Muscle layer of colon (tissue), 2 donors: ENCODE measurements around the gene RNF121.

Source experiments
- H3K27ac ChIP-seq: one replicate; pipeline ENCODE4 v1.7.0; 2013; ENCODE audit warnings: low read depth, mild to moderate bottlenecking, low read length, moderate library complexity
- H3K27me3 ChIP-seq, 2 donors: one replicate each; pipeline ENCODE4 v1.7.0; 2013; ENCODE audit warnings: low read length in 2 of 2, mild to moderate bottlenecking in 2 of 2; ENCODE audit not compliant: insufficient read depth in 2 of 2, control insufficient read depth in 1 of 2
- H3K36me3 ChIP-seq: one replicate; pipeline ENCODE4 v1.7.0; 2013; ENCODE audit warnings: mild to moderate bottlenecking, low read length; ENCODE audit not compliant: insufficient read depth
- H3K4me1 ChIP-seq: one replicate; pipeline ENCODE4 v1.7.0; 2013; ENCODE audit warnings: mild to moderate bottlenecking, low read length; ENCODE audit not compliant: insufficient read depth
- H3K4me3 ChIP-seq, 2 donors: one replicate each; pipeline ENCODE4 v1.7.0; 2013; ENCODE audit warnings: low read length in 2 of 2, low read depth in 1 of 2, mild to moderate bottlenecking in 1 of 2, moderate library complexity in 1 of 2
- H3K9ac ChIP-seq: one replicate; pipeline ENCODE4 v1.7.0; 2013; ENCODE audit warnings: low read length
- H3K9me3 ChIP-seq: one replicate; pipeline ENCODE4 v1.7.0; 2013; ENCODE audit warnings: mild to moderate bottlenecking, low read length
- donor health status: abdominal sarcoma.
- donor health status: Adenocarcinoma of cecum.

The RNF121 gene

DNA sequence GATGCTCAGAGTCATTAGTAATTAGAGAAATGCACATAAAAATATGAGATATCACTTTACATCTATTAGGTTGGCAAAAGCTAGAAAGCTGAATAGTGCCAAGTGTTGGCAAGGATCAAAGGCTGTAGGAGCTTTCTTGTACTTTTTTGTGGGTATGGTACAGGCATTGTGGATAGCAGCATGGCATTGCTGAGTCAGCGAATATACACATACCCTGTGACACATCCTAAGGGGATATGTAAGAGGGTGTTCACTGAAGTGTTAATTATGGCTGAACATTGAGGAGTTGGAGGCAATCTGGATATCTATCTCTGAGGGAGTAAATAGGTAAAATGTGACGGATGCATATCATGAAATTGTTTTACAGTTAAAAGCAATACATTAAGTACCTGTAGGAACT lies 42.8 kb downstream of the RNF121 start:
- no peaks in the 10 kb centered on the region for H3K27me3 ChIP-seq

DNA sequence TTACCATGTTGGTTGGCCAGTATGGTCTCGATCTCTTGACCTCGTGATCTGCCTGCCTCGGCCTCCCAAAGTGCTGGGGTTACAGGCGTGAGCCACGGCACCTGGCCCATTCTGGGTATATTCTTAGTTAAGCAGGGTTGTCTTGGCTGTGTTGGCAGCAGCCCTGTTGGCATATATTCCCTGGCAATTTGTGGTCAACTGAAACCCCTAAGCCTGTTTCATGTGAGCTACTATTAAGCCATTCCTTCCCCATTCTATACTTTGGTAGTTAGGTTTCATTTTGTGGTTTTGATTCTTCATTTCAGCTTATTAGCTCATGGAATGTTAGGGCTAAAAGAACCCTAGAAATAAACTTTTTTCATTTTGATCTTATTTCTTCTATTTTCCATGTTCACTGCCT lies 47.7 kb downstream of the RNF121 start:
- Histone ChIP-seq H3K9me3 (no peaks in the 10 kb centered on the region), H3K9ac (no peak overlapping the region), H3K36me3 (no peaks in the 10 kb centered on the region), H3K27me3 (no peaks in the 10 kb centered on the region), H3K27ac (no peak overlapping the region), H3K4me1 (no peaks in the 10 kb centered on the region), H3K4me3 (no peak overlapping the region)

More for the DNA sequence above, 42.8 kb downstream of the RNF121 start:
- Histone ChIP-seq H3K27ac (no peak overlapping the region), H3K9me3 (no peaks in the 10 kb centered on the region), H3K36me3 (peaks cover 4% of the 10 kb centered on the region), H3K4me3 (no peak overlapping the region), H3K9ac (no peak overlapping the region), H3K4me1 (no peaks in the 10 kb centered on the region)

DNA sequence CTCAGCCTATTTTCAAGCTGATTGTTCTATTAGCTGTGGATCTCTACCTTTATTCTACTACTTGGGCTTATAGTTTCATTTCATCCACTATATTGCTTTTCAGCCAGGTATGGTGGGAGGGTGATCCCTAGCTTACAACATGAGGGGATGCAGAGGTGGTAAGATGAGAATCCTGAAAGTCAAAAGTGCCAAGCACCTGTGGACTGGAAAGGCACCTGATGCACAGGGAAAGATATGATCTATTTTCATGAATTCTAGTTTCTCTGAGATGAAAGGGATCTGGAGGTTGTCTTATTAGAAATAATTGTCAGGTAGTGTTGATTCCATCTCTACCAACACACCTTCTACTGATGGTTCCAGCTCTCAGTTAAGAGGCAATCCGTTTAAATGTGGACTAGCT lies 48.2 kb downstream of the RNF121 start:
- Histone ChIP-seq H3K4me1 (no peaks in the 10 kb centered on the region), H3K9ac (no peak overlapping the region), H3K4me3 (no peak overlapping the region), H3K27me3 (no peaks in the 10 kb centered on the region), H3K36me3 (no peaks in the 10 kb centered on the region), H3K27ac (no peak overlapping the region), H3K9me3 (no peaks in the 10 kb centered on the region)

DNA sequence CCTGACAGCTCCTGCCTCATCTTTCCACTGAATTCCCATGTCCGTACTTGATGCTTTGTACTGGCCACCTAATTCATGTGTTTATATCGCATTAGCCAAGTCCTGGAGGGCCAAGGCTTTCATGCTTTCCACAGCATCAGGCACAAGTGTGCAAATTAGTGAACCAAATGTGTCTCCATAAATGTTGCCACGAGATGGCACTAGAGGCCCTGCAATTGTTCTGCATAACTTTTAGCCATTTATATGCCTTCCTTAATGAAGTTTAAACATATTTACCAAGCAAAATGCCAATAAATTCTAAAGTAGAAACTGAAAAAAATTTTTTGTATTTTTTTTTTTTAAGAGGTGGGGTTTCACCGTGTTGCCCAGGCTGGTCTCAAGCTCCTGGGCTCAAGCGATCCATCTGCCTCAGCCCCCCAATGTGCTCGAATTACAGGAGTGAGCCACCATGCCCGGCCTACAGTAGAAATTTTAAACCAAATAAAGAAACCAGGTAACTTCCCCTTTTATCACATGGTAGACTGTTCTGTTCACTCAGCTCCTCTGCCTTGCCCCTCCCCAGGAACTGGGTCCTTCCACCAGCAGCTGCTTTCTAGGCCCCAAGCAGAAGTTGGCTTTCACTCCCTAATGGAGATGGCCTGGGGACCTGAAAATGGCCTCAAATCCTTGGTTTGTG lies 49.0 kb downstream of the RNF121 start:
- no peak overlapping the region for H3K27ac ChIP-seq
- H3K36me3 ChIP-seq = peaks cover 4% of the 10 kb centered on the region
- H3K27me3 ChIP-seq = no peaks in the 10 kb centered on the region
- no peak overlapping the region for H3K4me3 ChIP-seq
- no peak overlapping the region for H3K9ac ChIP-seq
- H3K9me3 ChIP-seq = no peaks in the 10 kb centered on the region
- H3K4me1 ChIP-seq = no peaks in the 10 kb centered on the region

DNA sequence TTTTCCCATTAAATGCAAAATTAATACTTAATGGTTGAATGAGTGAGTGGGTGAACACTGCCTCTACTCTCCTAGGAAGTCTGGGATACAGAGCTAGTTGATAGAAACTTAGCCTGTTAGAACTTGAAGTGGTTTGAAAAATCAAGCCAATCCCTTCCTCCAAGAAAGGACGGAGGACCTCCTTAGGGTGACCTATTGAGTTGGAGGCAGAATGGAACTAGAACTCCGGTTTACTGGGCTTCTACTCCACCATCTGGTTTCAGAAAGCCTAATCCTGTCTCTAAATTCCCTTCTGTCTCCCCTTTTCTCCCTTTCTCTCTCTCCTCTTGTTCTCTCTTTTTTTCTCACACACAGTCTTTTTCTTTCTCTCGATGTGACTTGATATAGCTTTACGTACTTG lies 50.2 kb downstream of the RNF121 start:
- Histone ChIP-seq H3K9ac (no peak overlapping the region), H3K36me3 (peaks cover 9% of the 10 kb centered on the region), H3K4me1 (no peaks in the 10 kb centered on the region), H3K27ac (no peak overlapping the region), H3K9me3 (no peaks in the 10 kb centered on the region), H3K4me3 (no peak overlapping the region), H3K27me3 (no peaks in the 10 kb centered on the region)

DNA sequence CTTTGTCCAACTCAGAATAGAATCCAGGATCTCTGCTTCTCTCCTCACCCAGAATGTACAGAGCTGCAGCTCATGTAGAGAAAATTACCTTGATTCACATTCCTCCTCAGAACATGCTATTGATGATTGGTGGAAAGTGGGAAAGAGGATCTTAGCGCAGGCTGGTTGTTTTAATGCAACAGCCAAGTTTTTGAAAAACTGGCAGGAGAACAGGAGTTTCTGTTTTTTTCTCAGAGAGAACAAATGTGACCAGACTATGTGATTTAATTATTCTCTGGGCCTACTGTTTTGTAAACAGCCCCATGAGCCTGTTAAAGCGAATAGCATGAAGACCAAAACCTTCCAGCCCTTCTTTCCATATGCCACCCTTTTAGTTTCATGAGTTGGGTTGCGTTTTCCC lies 50.8 kb downstream of the RNF121 start:
- Histone ChIP-seq H3K4me1 (no peaks in the 10 kb centered on the region), H3K36me3 (peaks cover 9% of the 10 kb centered on the region), H3K27ac (no peak overlapping the region), H3K9ac (no peak overlapping the region), H3K4me3 (no peak overlapping the region), H3K9me3 (no peaks in the 10 kb centered on the region), H3K27me3 (no peaks in the 10 kb centered on the region)

DNA sequence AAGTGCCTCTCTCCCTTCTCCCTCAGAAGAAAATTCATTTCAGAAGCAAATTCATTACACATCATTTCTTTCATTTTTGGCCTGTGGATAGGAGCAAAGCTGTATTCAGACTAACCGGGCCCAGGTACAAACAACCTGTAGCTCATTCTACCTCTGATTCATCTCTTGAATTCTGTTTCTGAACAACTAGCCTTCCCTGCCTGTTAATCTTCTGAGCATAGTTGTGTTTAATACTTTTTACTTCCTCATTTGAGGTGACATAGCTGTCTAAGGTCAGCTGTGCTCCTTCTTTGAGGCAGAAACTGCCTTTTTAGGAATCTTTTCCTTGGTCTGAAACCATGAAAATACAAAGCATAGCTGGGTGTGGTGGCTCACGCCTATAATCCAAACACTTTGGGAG lies 57.3 kb downstream of the RNF121 start:
- no peak overlapping the region for H3K27ac ChIP-seq
- peaks cover 17% of the 10 kb centered on the region for H3K36me3 ChIP-seq
- H3K4me3 ChIP-seq = no peak overlapping the region
- H3K27me3 ChIP-seq = no peaks in the 10 kb centered on the region
- no peak overlapping the region for H3K9ac ChIP-seq
- peaks cover 19% of the 10 kb centered on the region for H3K4me1 ChIP-seq
- no peaks in the 10 kb centered on the region for H3K9me3 ChIP-seq

DNA sequence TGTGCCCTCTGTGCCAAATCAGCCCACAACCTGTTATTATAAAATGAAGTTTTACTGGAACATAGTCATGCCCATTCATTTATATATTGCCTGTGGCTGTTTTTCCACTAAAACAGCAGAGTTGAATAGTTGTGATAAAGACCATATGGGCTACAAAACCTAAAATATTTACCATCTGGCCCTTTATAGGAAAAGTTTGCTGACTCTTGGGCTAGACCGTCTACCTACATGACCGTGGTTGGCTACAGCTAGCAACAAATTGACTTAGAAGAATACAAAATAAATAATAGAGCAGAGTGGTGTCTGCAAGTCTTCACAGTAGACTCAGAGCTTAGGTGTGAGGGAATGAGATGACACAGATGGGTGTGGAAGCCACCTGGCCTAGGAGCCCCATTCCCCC lies 58.7 kb downstream of the RNF121 start:
- Histone ChIP-seq H3K4me3 (no peak overlapping the region), H3K27ac (peak overlapping the region; percentile 71), H3K9ac (no peak overlapping the region), H3K9me3 (no peaks in the 10 kb centered on the region), H3K27me3 (no peaks in the 10 kb centered on the region), H3K36me3 (peaks cover 17% of the 10 kb centered on the region), H3K4me1 (peaks cover 19% of the 10 kb centered on the region)

DNA sequence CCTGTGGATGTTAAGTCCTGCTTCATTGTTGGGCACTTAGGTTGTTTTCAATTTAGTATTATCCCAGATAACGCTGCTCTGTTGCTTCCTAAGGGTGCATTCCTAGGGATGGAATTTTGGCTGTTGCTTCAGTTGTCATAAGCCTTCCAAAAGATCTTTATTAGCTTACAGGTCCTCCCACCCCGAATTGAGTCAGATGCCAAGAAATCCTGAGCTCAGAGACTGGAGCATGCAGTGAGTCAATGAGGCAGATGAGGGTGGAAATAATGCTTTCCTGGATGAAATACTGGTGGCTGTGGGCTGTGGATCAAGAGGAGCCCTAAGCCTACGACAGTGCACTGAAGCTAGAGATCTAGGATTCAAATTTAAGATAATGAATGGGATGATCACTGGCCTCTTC lies 59.2 kb downstream of the RNF121 start:
- Histone ChIP-seq H3K4me3 (no peak overlapping the region), H3K4me1 (peaks cover 19% of the 10 kb centered on the region), H3K27me3 (no peaks in the 10 kb centered on the region), H3K27ac (peak overlapping the region; percentile 38), H3K9ac (no peak overlapping the region), H3K36me3 (peaks cover 13% of the 10 kb centered on the region), H3K9me3 (no peaks in the 10 kb centered on the region)

DNA sequence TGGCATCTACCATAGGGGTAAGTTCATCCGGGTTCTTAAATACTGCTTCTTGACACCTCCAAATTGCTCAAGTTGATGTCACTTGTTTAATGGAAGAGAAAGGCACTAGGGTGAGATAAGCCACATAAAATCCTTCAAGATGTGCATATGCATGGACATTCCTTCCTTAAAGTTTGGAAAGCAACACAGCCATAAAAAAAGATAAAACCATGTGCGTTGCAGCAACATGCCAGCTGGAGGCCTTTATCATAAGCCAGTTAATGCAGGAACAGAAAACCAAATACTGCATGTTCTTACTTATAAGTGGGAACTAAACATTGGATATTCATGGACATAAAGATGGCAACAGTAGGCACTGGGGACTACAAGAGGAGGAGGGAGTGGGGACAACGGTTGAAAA lies 61.9 kb downstream of the RNF121 start:
- no peak overlapping the region for H3K4me3 ChIP-seq
- H3K27me3 ChIP-seq = no peaks in the 10 kb centered on the region
- no peak overlapping the region for H3K9ac ChIP-seq
- H3K36me3 ChIP-seq = peaks cover 15% of the 10 kb centered on the region
- H3K27ac ChIP-seq = no peak overlapping the region
- H3K9me3 ChIP-seq = no peaks in the 10 kb centered on the region
- peaks cover 19% of the 10 kb centered on the region for H3K4me1 ChIP-seq

DNA sequence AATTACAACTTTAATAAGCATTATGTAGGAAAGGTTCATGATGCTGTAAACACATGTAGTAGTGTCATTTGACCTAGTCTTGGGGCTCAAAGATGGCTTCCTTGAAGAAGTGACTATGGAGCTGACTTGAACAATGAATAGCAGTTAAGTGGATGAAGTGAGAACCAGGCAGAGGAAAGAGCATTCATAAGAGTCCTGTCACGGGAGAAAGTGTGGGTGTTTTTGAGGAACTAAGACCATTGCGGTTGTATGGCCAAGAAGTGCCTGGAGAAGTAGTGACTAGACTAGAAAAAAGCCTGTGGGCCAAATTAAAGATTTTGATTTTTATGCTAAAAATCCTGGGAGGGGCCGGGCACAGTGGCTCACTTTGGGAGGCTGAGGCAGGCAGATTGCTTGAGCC lies 62.6 kb downstream of the RNF121 start:
- no peaks in the 10 kb centered on the region for H3K9me3 ChIP-seq
- peaks cover 19% of the 10 kb centered on the region for H3K4me1 ChIP-seq
- peaks cover 15% of the 10 kb centered on the region for H3K36me3 ChIP-seq
- no peak overlapping the region for H3K27ac ChIP-seq
- H3K4me3 ChIP-seq = no peak overlapping the region
- H3K27me3 ChIP-seq = no peaks in the 10 kb centered on the region
- no peak overlapping the region for H3K9ac ChIP-seq

DNA sequence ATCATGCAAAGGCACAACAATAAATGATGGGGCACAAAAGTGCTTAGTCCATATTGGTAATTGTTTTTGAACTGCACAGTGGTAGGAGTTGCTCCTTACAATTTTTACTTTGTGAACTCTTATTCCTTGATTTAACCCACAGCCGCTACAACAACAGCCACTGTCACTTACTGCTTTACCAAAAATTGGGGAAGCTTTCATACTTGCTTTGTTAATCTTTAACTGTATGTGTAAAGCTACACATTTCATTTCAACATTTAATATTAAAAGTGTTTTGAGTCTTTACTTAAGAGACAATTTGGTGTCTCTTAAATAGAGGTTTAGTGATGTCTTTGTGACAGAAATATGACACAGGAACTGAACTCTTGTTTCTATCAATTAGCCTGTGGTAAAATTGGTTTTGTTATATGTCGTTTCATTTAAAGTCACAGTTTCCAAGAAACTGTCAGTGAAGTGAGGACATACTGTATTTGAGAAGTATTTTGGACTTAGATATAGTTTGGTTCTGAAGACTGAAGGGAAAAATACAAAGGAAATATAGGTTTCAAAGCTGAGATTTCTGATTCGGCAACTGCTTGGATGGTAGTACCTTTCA lies 63.4 kb downstream of the RNF121 start:
- no peak overlapping the region for H3K4me3 ChIP-seq
- H3K9ac ChIP-seq = no peak overlapping the region
- peaks cover 13% of the 10 kb centered on the region for H3K4me1 ChIP-seq
- H3K9me3 ChIP-seq = no peaks in the 10 kb centered on the region
- no peaks in the 10 kb centered on the region for H3K27me3 ChIP-seq
- no peak overlapping the region for H3K27ac ChIP-seq
- H3K36me3 ChIP-seq = peaks cover 15% of the 10 kb centered on the region
